SK-N-SH (cell line): Measurements from ENCODE around the gene SMIM41. TPM values are rescaled to one million over a fixed set of nuclear protein-coding genes. Genes with fewer than 3 reads are reported as not detected.

Experiments used
- CTCF ChIA-PET: fragments of 300-600, 350-600 bp; formaldehyde crosslinking; extraction: SDS; loops from one replicate; lab custom pipeline; 2021; lab: Yijun Ruan, JAX
- POLR2A ChIA-PET: fragments of 350-600 bp; sonication (Branson Sonifier 250); formaldehyde crosslinking; extraction: SDS; loops from one replicate; lab custom pipeline; 2020; ENCODE audit warnings: antibody characterized with exemption, inconsistent platforms; lab: Yijun Ruan, JAX
- DNase-seq: peaks from one replicate; pipeline ENCODE4 v3.0.0; 2012
- H2AFZ ChIP-seq: fragments of 200-600 bp; sonication (generic); 2 replicates; pipeline ENCODE4 v1.8.1; 2016; ENCODE audit warnings: antibody characterized with exemption, mild to moderate bottlenecking, low read depth
- H3F3A ChIP-seq: fragments of 200-600 bp; sonication (generic); replicated peaks from 2 replicates; pipeline ENCODE3; 2016; ENCODE audit warnings: antibody characterized with exemption, mild to moderate bottlenecking; ENCODE audit not compliant: insufficient read depth
- H3K27ac ChIP-seq, 2 experiments: fragments of 200-500 bp in 1 of 2; fragments of 200-600 bp in 1 of 2; sonication (Bioruptor generic) in 1 of 2; sonication (generic), shearing (Covaris generic) in 1 of 2; 2 replicates each; pipeline versions ENCODE4 v1.5.1 to v1.6.1; 2014 to 2016; ENCODE audit warnings: low read depth in 2 of 2, inconsistent platforms in 1 of 2, low read length in 1 of 2, mild to moderate bottlenecking in 1 of 2, mixed read lengths in 1 of 2
- H3K27me3 ChIP-seq: fragments of 200-600 bp; sonication (generic), shearing (Covaris generic); 2 replicates; pipeline ENCODE4 v1.6.1; 2016; ENCODE audit warnings: mixed run types; ENCODE audit not compliant: insufficient read depth
- H3K36me3 ChIP-seq, 2 experiments: fragments of 200-500 bp in 1 of 2; fragments of 200-600 bp in 1 of 2; sonication (Bioruptor generic) in 1 of 2; sonication (generic) in 1 of 2; replicated peaks in 1 of 2; 2 replicates each; pipeline versions ENCODE3 to v1.5.1; 2014 to 2016; ENCODE audit warnings: low read length in 1 of 2, mild to moderate bottlenecking in 1 of 2; ENCODE audit not compliant: insufficient read depth in 2 of 2, control insufficient read depth in 1 of 2
- H3K4me1 ChIP-seq, 2 experiments: fragments of 200-500 bp in 1 of 2; fragments of 200-600 bp in 1 of 2; sonication (Bioruptor generic) in 1 of 2; sonication (generic), shearing (Covaris generic) in 1 of 2; 2 replicates each; pipeline versions ENCODE4 v1.5.1 to v1.6.1; 2014 to 2016; ENCODE audit warnings: low read depth in 1 of 2, low read length in 1 of 2, mixed run types in 1 of 2; ENCODE audit not compliant: insufficient read depth in 2 of 2, control insufficient read depth in 1 of 2
- H3K4me2 ChIP-seq: fragments of 200-600 bp; sonication (generic), shearing (Covaris generic); 2 replicates; pipeline ENCODE4 v1.6.1; 2017; ENCODE audit warnings: mixed run types
- H3K4me3 ChIP-seq, 2 experiments: fragments of 200-500 bp in 1 of 2; fragments of 200-600 bp in 1 of 2; sonication (Bioruptor generic) in 1 of 2; sonication (generic), shearing (Covaris generic) in 1 of 2; 2 replicates each; pipeline versions ENCODE4 v1.5.1 to v1.8.1; 2014 to 2016; ENCODE audit warnings: low read depth in 2 of 2, inconsistent platforms in 1 of 2, low read length in 1 of 2, mild to moderate bottlenecking in 1 of 2, mixed read lengths in 1 of 2, moderate library complexity in 1 of 2
- H3K79me2 ChIP-seq: fragments of 200-600 bp; sonication (generic); 2 replicates; pipeline ENCODE4 v1.8.1; 2017; ENCODE audit warnings: mild to moderate bottlenecking; ENCODE audit not compliant: insufficient read depth
- H3K9ac ChIP-seq: fragments of 200-600 bp; sonication (generic); 2 replicates; pipeline ENCODE4 v1.6.1; 2017; ENCODE audit warnings: mixed run types
- H3K9me2 ChIP-seq: fragments of 200-600 bp; sonication (generic); 2 replicates; pipeline ENCODE4 v1.6.1; 2017; ENCODE audit warnings: mixed run types
- H3K9me3 ChIP-seq: fragments of 200-600 bp; sonication (generic); 2 replicates; pipeline ENCODE4 v1.6.1; 2017; ENCODE audit warnings: mixed run types, mild to moderate bottlenecking, moderate library complexity
- H4K20me1 ChIP-seq: fragments of 200-600 bp; sonication (generic); 2 replicates; pipeline ENCODE4 v1.6.1; 2017; ENCODE audit warnings: mild to moderate bottlenecking, mixed run types; ENCODE audit not compliant: insufficient read depth
- ELF1 ChIP-seq: IDR thresholded peaks from 2 replicates; pipeline ENCODE4 v1.4.0; 2012
- FOSL2 ChIP-seq: IDR thresholded peaks from 2 replicates; pipeline ENCODE4 v1.4.0; 2012; ENCODE audit warnings: low read depth, mild to moderate bottlenecking, moderate library complexity, borderline replicate concordance
- FOXJ3 ChIP-seq: sonication (generic); formaldehyde crosslinking; IDR thresholded peaks from 2 replicates; pipeline ENCODE4 v1.5.1; 2020; ENCODE audit warnings: mild to moderate bottlenecking, missing genetic modification reagents
- GATA2 ChIP-seq: sonication (generic); formaldehyde crosslinking; IDR thresholded peaks from 2 replicates; pipeline ENCODE4 v1.5.0; 2020; ENCODE audit warnings: mild to moderate bottlenecking, missing genetic modification reagents
- MXI1 ChIP-seq: IDR thresholded peaks from 2 replicates; pipeline ENCODE4 v1.6.1; 2012; ENCODE audit warnings: mild to moderate bottlenecking, low read depth, low read length, improper control_type of control experiment
- NFIC ChIP-seq: IDR thresholded peaks from 2 replicates; pipeline ENCODE4 v1.4.0; 2012; ENCODE audit warnings: borderline replicate concordance
- POLR2AphosphoS5 ChIP-seq: IDR thresholded peaks from 2 replicates; pipeline ENCODE4 v1.6.1; 2012; ENCODE audit warnings: low read depth, low read length
- RFX5 ChIP-seq: IDR thresholded peaks from 2 replicates; pipeline ENCODE4 v1.6.1; 2012; ENCODE audit warnings: mild to moderate bottlenecking, improper control_type of control experiment, low read length
- SMC3 ChIP-seq: IDR thresholded peaks from 2 replicates; pipeline ENCODE4 v1.6.1; 2012; ENCODE audit warnings: low read depth, low read length, improper control_type of control experiment
- TCF12 ChIP-seq: IDR thresholded peaks from 2 replicates; pipeline ENCODE4 v1.4.0; 2012
- YY1 ChIP-seq: IDR thresholded peaks from 2 replicates; pipeline ENCODE4 v1.4.0; 2012; ENCODE audit warnings: low read depth, mild to moderate bottlenecking
- WGBS: methylation state at CpG from one replicate; pipeline ENCODE4 v1.1.6; 2017; ENCODE audit warnings: low lambda C conversion rate; 5-methylcytosine and 5-hydroxymethylcytosine counted together
- polyA plus RNA-seq, 3 experiments: library from polyadenylated mRNA; depleted of rRNA; stranded (reverse); fragments of >200 nt; gene quantifications; 2 replicates each; pipeline ENCODE4 v1.2.3, GENCODE V29; 2012
- TF ChIP-seq, protein P1 (sequence below): fragments of 200-600 bp; sonication (generic); IDR thresholded peaks from 2 replicates; pipeline ENCODE4 v1.6.1; 2017; ENCODE audit warnings: antibody characterized with exemption, mild to moderate bottlenecking, moderate library complexity
- TF ChIP-seq, protein P2 (sequence below): fragments of 150-350 bp; IDR thresholded peaks from 2 replicates; pipeline ENCODE4 v1.6.1; 2016; ENCODE audit warnings: mild to moderate bottlenecking, low read depth, low read length
- TF ChIP-seq, protein P3 (sequence below): IDR thresholded peaks from 2 replicates; pipeline ENCODE4 v1.6.1; 2012; ENCODE audit warnings: mild to moderate bottlenecking, low read depth, low read length, moderate library complexity
- TF ChIP-seq, protein P4 (sequence below): IDR thresholded peaks from 2 replicates; pipeline ENCODE4 v1.4.0; 2012; ENCODE audit warnings: low read depth, borderline replicate concordance

SMIM41 gene
- polyA plus RNA-seq, 1 of the 3 experiments (the other 2 are of a cell fraction): not detected

DNA sequence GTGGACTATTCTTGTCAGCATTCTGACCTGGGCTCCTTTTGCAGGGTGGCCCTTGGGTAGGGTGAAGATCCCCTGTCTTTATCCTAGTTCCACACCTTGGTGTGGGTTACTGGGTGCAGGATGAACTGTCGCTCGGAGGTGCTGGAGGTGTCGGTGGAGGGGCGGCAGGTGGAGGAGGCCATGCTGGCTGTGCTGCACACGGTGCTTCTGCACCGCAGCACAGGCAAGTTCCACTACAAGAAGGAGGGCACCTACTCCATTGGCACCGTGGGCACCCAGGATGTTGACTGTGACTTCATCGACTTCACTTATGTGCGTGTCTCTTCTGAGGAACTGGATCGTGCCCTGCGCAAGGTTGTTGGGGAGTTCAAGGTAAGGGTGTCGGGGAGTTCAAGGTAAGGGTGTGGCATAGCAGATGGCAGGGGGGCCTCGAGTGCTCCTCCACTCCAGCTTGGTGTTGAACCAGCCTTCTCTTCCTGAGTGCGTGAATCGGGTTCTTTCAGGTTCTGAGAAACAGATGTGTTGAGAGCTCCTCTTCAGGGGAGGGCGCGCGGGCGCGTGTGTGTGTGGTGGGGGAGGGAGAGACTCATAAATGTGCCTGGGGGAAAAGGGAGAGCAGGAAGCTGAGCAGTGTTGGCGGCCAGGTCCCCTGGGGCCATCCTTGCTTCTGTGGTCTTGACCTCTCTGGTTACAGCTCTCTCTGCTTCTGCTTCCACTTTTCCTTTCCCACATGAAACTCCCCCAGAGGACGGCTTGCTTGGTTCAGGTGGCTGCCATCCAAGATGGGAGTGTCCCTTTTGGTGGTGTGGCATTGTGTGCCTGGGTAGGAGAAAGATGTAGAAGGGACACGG, 5.7 kb upstream of the SMIM41 start:
- no peaks in the 10 kb centered on the region for H3K27me3 ChIP-seq
- peaks cover 0 to 38% of the 10 kb centered on the region in 2 experiments for H3K36me3 ChIP-seq
- no peak for TF ChIP-seq ELF1
- TF ChIP-seq POLR2AphosphoS5: no peak
- peaks cover 75% of the 10 kb centered on the region for H4K20me1 ChIP-seq
- peaks cover 3% of the 10 kb centered on the region for H3F3A ChIP-seq
- no peak overlapping the region for H2AFZ ChIP-seq
- CTCF ChIA-PET: interaction anchor here (0.7 to 24.8 kb wide), 4 partner anchors 8 to 84 kb away, joined by 3 to 949 read pairs (median 36); partner anchors contain the start of gene SMIM41
- no peak overlapping the region for H3K4me3 ChIP-seq
- POLR2A ChIA-PET: interaction anchor here (1.5 kb wide), 1 partner anchor 11 kb away, joined by 3 read pairs; no protein-coding TSS in a partner anchor
- WGBS: 89% methylated on average over 17 of the region's 23 CpGs
- no peak overlapping the region for H3K9ac ChIP-seq
- peaks cover 10 to 24% of the 10 kb centered on the region in 2 experiments; a peak in 1 of 4 replicates for H3K4me1 ChIP-seq
- no peaks in the 10 kb centered on the region for H3K9me3 ChIP-seq
- no peak for DNase-seq
- no peak overlapping the region; a peak in 1 of 4 replicates for H3K27ac ChIP-seq
- H3K79me2 ChIP-seq: peaks cover 70% of the 10 kb centered on the region
- no peak overlapping the region for H3K4me2 ChIP-seq
- H3K9me2 ChIP-seq: no peaks in the 10 kb centered on the region

DNA sequence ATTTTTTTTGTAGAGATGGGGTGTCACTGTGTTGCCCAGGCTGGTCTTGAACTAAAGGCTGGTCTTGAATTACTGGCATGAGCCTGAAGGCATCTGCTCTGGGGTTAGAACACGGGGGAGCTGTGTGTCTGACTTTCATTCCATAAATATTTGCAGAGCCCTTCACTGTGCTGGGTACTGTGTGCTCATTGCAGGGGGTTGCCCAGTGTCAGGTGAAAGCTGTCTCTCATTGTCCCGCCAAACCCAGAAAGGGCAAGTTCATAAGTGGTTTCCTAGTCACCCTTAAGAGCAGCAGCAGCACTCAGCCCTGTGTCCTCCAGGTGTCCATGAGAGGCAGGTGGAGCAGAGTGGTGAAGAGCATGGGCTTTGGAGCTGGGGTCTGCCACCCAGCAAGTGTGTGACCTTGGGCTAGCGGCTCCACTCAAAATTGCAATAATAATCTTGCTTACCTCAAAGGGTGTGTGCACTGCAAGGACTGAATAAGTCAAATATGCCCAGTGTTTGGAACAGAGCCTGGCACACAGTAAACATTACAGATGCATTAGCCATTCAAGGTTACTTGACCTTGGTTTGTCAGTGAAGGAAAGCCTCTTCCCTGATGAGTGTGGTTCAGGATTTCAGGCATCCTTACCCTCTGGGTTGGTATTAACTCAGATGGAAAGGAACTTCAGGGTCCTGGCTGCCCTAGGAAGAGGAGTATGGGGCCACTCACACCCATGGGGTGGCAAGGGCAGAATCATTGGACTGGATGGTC, 4.4 kb upstream of the SMIM41 start:
- 89% methylated on average over 3 of the region's 3 CpGs for WGBS
- H2AFZ ChIP-seq: no peak overlapping the region
- H3F3A ChIP-seq: no peaks in the 10 kb centered on the region
- peaks cover 10 to 20% of the 10 kb centered on the region in 2 experiments; a peak in 1 of 4 replicates for H3K4me1 ChIP-seq
- H4K20me1 ChIP-seq: peaks cover 81% of the 10 kb centered on the region
- no peak overlapping the region for H3K4me3 ChIP-seq
- ChIA-PET POLR2A (interaction anchor here (1.5 kb wide), 1 partner anchor 12 kb away, joined by 3 read pairs; no protein-coding TSS in a partner anchor), CTCF (interaction anchor here (1.3 to 24.8 kb wide), 4 partner anchors 8 to 46 kb away, joined by 4 to 949 read pairs (median 8); no protein-coding TSS in a partner anchor)
- H3K9ac ChIP-seq: no peak overlapping the region
- peaks cover 70% of the 10 kb centered on the region for H3K79me2 ChIP-seq
- no peak overlapping the region for H3K4me2 ChIP-seq
- no peaks in the 10 kb centered on the region for H3K9me2 ChIP-seq
- no peak for DNase-seq
- H3K27ac ChIP-seq: no peak overlapping the region
- H3K9me3 ChIP-seq: no peaks in the 10 kb centered on the region
- H3K27me3 ChIP-seq: no peaks in the 10 kb centered on the region
- peaks cover 0 to 40% of the 10 kb centered on the region in 2 experiments for H3K36me3 ChIP-seq
- TF ChIP-seq NFIC (no peak), FOSL2 (no peak), SMC3 (no peak), GATA2 (CRISPR knock-in tag) (no peak), YY1 (no peak), RFX5 (no peak), TCF12 (no peak), MXI1 (no peak), FOXJ3 (CRISPR knock-in tag) (no peak), POLR2AphosphoS5 (no peak)
- TF ChIP-seq, protein P1, sequence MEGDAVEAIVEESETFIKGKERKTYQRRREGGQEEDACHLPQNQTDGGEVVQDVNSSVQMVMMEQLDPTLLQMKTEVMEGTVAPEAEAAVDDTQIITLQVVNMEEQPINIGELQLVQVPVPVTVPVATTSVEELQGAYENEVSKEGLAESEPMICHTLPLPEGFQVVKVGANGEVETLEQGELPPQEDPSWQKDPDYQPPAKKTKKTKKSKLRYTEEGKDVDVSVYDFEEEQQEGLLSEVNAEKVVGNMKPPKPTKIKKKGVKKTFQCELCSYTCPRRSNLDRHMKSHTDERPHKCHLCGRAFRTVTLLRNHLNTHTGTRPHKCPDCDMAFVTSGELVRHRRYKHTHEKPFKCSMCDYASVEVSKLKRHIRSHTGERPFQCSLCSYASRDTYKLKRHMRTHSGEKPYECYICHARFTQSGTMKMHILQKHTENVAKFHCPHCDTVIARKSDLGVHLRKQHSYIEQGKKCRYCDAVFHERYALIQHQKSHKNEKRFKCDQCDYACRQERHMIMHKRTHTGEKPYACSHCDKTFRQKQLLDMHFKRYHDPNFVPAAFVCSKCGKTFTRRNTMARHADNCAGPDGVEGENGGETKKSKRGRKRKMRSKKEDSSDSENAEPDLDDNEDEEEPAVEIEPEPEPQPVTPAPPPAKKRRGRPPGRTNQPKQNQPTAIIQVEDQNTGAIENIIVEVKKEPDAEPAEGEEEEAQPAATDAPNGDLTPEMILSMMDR: no peak
- TF ChIP-seq, protein P2, sequence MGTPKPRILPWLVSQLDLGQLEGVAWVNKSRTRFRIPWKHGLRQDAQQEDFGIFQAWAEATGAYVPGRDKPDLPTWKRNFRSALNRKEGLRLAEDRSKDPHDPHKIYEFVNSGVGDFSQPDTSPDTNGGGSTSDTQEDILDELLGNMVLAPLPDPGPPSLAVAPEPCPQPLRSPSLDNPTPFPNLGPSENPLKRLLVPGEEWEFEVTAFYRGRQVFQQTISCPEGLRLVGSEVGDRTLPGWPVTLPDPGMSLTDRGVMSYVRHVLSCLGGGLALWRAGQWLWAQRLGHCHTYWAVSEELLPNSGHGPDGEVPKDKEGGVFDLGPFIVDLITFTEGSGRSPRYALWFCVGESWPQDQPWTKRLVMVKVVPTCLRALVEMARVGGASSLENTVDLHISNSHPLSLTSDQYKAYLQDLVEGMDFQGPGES: no peak
- TF ChIP-seq, protein P3, sequence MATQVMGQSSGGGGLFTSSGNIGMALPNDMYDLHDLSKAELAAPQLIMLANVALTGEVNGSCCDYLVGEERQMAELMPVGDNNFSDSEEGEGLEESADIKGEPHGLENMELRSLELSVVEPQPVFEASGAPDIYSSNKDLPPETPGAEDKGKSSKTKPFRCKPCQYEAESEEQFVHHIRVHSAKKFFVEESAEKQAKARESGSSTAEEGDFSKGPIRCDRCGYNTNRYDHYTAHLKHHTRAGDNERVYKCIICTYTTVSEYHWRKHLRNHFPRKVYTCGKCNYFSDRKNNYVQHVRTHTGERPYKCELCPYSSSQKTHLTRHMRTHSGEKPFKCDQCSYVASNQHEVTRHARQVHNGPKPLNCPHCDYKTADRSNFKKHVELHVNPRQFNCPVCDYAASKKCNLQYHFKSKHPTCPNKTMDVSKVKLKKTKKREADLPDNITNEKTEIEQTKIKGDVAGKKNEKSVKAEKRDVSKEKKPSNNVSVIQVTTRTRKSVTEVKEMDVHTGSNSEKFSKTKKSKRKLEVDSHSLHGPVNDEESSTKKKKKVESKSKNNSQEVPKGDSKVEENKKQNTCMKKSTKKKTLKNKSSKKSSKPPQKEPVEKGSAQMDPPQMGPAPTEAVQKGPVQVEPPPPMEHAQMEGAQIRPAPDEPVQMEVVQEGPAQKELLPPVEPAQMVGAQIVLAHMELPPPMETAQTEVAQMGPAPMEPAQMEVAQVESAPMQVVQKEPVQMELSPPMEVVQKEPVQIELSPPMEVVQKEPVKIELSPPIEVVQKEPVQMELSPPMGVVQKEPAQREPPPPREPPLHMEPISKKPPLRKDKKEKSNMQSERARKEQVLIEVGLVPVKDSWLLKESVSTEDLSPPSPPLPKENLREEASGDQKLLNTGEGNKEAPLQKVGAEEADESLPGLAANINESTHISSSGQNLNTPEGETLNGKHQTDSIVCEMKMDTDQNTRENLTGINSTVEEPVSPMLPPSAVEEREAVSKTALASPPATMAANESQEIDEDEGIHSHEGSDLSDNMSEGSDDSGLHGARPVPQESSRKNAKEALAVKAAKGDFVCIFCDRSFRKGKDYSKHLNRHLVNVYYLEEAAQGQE: no peak
- TF ChIP-seq, protein P4, sequence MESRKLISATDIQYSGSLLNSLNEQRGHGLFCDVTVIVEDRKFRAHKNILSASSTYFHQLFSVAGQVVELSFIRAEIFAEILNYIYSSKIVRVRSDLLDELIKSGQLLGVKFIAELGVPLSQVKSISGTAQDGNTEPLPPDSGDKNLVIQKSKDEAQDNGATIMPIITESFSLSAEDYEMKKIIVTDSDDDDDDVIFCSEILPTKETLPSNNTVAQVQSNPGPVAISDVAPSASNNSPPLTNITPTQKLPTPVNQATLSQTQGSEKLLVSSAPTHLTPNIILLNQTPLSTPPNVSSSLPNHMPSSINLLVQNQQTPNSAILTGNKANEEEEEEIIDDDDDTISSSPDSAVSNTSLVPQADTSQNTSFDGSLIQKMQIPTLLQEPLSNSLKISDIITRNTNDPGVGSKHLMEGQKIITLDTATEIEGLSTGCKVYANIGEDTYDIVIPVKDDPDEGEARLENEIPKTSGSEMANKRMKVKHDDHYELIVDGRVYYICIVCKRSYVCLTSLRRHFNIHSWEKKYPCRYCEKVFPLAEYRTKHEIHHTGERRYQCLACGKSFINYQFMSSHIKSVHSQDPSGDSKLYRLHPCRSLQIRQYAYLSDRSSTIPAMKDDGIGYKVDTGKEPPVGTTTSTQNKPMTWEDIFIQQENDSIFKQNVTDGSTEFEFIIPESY: no peak
